Measurements from ENCODE around the gene PPP1R3F.
"Not testable (repeated sequence)": the region's sequence is repeated elsewhere in the genome, so short reads cannot be mapped to it uniquely, and the experiment has no call there.

- TF ChIP-seq CTCF, EZH2phosphoT487, EZH2 (IDR thresholded peaks at IDR 0.05): not testable (repeated sequence)
These were observed 62.2 kb downstream of the PPP1R3F start for GRCh38 chrX:49331841-49332240.
